ENCODE data around the gene SLU7. TPM values are rescaled to one million over a fixed set of nuclear protein-coding genes. Genes with fewer than 3 reads are reported as not detected.
A peak's percentile ranks its signal among the peaks of the same experiment; 100 is the strongest.

Gene SLU7
- total RNA-seq, 4 donors from 2014 or later, result 70.1 to 122 (median 96.3) TPM

DNA sequence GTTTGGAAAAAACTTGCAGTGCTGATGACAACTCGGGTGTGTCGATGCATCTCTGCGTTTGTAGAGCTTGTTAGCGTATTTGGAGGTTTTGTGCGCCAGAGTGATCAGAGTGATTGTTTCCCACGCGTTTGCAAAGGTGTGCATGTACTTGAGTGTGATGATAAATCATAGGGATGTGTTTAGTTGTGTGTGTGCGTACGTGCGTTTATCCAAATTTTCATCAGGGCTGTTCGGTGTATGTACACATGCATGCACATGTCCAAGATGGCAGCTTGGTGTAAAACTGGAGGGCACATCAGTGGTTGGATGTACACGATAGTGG is 48.2 kb downstream of the SLU7 start:
- Histone ChIP-seq H3K27ac (no peak overlapping the region), H3K27me3 (no peaks in the 10 kb centered on the region), H3K4me1 (no peaks in the 10 kb centered on the region), H3K4me3 (replicated peaks in 1 of 3) (peak overlapping the region in 1 of 3 donors; percentile 39), H3K36me3 (no peaks in the 10 kb centered on the region), H3K9me3 (no peaks in the 10 kb centered on the region)
- TF ChIP-seq, protein P1, sequence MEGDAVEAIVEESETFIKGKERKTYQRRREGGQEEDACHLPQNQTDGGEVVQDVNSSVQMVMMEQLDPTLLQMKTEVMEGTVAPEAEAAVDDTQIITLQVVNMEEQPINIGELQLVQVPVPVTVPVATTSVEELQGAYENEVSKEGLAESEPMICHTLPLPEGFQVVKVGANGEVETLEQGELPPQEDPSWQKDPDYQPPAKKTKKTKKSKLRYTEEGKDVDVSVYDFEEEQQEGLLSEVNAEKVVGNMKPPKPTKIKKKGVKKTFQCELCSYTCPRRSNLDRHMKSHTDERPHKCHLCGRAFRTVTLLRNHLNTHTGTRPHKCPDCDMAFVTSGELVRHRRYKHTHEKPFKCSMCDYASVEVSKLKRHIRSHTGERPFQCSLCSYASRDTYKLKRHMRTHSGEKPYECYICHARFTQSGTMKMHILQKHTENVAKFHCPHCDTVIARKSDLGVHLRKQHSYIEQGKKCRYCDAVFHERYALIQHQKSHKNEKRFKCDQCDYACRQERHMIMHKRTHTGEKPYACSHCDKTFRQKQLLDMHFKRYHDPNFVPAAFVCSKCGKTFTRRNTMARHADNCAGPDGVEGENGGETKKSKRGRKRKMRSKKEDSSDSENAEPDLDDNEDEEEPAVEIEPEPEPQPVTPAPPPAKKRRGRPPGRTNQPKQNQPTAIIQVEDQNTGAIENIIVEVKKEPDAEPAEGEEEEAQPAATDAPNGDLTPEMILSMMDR (IDR thresholded peaks at IDR 0.05), result no peak
- TF ChIP-seq POLR2A (IDR thresholded peaks at IDR 0.05), result no peak
- WGBS, 2 donors, result 48% methylated on average over 12 of the region's 12 CpGs
- intact Hi-C loops (cut with DNase I), result no loop called here
- no peak for DNase-seq

DNA sequence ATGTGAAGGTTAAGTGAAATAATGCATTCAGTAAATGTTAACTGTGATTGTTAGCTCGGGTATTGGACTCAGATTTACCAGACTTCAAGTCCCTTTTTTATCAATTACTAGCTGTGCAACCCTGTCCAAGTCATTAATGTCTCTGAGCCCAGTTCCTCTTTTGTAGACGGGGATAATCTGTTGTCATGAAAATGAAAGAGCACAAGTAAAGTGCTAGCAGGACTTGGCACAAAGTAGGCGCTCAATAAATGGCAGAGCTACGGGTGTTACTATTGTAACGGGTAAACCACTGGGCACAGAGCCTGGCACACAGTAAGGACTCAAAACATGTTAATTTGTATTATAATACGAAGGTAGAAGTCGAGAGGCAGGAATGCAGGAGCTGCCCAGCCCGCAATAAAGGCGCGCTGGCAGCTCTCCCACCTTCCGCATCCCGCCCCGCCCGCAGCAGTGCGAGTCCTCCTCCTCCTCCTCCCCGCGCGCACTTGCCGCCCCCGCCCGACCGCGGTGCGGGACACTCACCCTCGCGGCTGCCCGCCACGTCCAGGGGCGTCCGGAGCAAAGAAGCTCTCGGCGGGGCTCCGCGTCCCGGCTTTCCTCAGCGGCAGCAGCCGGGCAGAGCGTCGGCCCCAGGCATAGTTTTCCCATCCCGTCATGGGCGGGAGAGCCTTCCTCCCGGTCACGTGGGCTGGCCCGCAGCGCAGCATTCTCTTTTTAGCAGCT is 48.7 kb downstream of the SLU7 start, which contains the start of gene C1QTNF2:
Gene C1QTNF2 (minus strand): TSS at position 637 of the 723 bp plus-strand sequence. CDS start 15,615 bp downstream, outside the sequence.
- no peak for TF ChIP-seq POLR2A (IDR thresholded peaks at IDR 0.05)
- TF ChIP-seq, protein P1 (IDR thresholded peaks at IDR 0.05), result no peak
- H3K9me3 ChIP-seq, result no peaks in the 10 kb centered on the region
- no peaks in the 10 kb centered on the region for H3K27me3 ChIP-seq
- peak within 1 kb of the TSS in 2 of 3 donors; percentile 19 to 39 for H3K4me3 ChIP-seq (replicated peaks in 1 of 3)
- WGBS, 2 donors, result 5 to 7% methylated on average over 20 to 22 of the region's 45 CpGs
- no peaks in the 10 kb centered on the region for H3K4me1 ChIP-seq
- intact Hi-C loops (cut with DNase I), result no loop called here
- DNase-seq, result peak; percentile 48 to 49
- H3K27ac ChIP-seq, result peak within 1 kb of the TSS in 1 of 3 donors; percentile 27
- no peaks in the 10 kb centered on the region for H3K36me3 ChIP-seq

DNA sequence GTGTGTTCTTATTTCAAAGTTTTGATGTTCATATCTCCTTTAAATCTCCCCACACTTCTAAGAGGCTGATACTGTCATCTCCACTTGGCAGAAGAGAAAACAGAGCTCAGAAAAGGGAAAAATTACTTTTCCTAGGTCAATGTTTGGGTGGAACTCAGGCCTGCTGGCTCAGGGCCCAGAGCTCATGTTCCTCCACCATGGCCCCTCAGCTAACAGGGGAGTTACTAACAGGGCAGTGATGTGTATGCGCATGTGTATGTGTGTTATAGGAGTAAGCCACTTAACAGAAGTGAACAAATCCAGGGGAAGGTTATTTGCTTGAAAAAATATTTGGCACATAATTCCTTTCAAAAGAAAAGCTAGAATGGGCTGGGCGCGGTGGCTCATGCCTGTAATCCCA is 51.0 kb downstream of the SLU7 start:
- Histone ChIP-seq H3K9me3 (no peaks in the 10 kb centered on the region), H3K4me1 (peaks cover 0 to 9% of the 10 kb centered on the region in 2 donors), H3K27me3 (no peaks in the 10 kb centered on the region), H3K27ac (no peak overlapping the region), H3K4me3 (replicated peaks in 1 of 3) (no peak overlapping the region), H3K36me3 (no peaks in the 10 kb centered on the region)
- DNase-seq, result no peak
- intact Hi-C loops (cut with DNase I), result no loop called here
- TF ChIP-seq POLR2A (IDR thresholded peaks at IDR 0.05), result no peak
- TF ChIP-seq, protein P1 (IDR thresholded peaks at IDR 0.05), result no peak
- WGBS, 2 donors, result 96 to 98% methylated on average over 3 of the region's 3 CpGs

DNA sequence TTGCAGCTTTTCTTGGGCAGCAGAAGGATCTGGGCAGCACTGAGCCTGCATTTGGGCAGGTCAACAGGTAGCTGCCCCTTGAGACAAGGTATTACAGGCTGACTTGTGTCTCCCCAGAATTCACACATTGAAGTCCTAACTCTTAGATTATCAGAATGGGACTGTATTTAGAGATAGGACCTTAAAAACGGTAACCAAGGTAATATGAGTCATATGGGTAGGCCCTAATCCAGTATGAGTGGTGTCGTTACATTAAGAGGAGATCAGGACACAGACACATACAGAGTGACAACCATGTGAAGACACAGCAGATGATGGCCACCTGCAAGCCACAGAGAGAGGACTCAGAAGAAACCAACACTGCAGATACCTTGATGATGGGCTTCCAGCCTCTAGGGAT is 51.6 kb downstream of the SLU7 start:
- 85 to 91% methylated on average over 2 of the region's 2 CpGs for WGBS, 2 donors
- intact Hi-C loops (cut with DNase I), result no loop called here
- H3K27ac ChIP-seq, result no peak overlapping the region

DNA sequence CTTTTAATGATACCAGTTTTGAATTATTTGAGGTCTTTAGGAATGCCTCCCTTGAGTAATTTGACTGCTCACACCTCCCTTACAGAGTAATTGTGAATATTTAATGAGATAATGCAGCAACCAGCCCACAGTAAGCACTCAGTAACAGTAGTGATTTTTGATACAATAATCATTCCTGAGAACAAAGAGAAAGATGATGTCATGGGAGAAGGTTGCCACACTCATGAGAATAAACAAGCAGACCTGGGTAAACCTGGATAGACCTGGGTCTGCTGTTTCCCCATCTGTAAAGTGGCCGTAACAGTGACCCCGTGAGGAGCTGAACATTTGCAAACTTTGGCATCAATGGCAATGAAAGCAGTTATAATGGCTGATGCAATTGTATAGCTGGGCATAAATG is 52.7 kb downstream of the SLU7 start:
- 92 to 94% methylated on average over 2 of the region's 2 CpGs for whole genome bisulfite sequencing, 2 donors
- Histone ChIP-seq H3K36me3 (no peaks in the 10 kb centered on the region), H3K9me3 (no peaks in the 10 kb centered on the region), H3K27me3 (no peaks in the 10 kb centered on the region), H3K27ac (no peak overlapping the region), H3K4me3 (replicated peaks in 1 of 3) (no peak overlapping the region), H3K4me1 (peaks cover 0 to 10% of the 10 kb centered on the region in 2 donors)
- intact Hi-C loops (cut with DNase I), result no loop called here
- no peak for DNase-seq
- TF ChIP-seq POLR2A (IDR thresholded peaks at IDR 0.05), result no peak
- TF ChIP-seq, protein P1 (IDR thresholded peaks at IDR 0.05), result no peak

More for the DNA sequence above, 51.6 kb downstream of the SLU7 start:
- Histone ChIP-seq H3K9me3 (no peaks in the 10 kb centered on the region), H3K4me3 (replicated peaks in 1 of 3) (no peak overlapping the region), H3K27me3 (no peaks in the 10 kb centered on the region), H3K4me1 (peaks cover 0 to 10% of the 10 kb centered on the region in 2 donors), H3K36me3 (no peaks in the 10 kb centered on the region)
- no peak for DNase-seq
- no peak for TF ChIP-seq POLR2A (IDR thresholded peaks at IDR 0.05)
- TF ChIP-seq, protein P1 (IDR thresholded peaks at IDR 0.05), result no peak
